Measurements from ENCODE around the gene PODN.

The PODN gene

GRCh38 chr1:53107570-53108322 is 45.7 kb downstream of the PODN start:
- TF ChIP-seq CTCF (IDR thresholded peaks at IDR 0.05; ENCODE audit: low read depth, low read length, missing control alignments) = no peak
- DNase-seq (ENCODE audit: low read depth) = no peak
- H3K4me3 ChIP-seq (ENCODE audit: low read depth, low read length) = no peak overlapping the region

- DNase-seq (ENCODE audit: low read depth) = no peak
- H3K4me3 ChIP-seq (ENCODE audit: low read depth, low read length) = no peak overlapping the region
- no peak for TF ChIP-seq CTCF (IDR thresholded peaks at IDR 0.05; ENCODE audit: low read depth, low read length, missing control alignments)
Measured at GRCh38 chr1:53108646-53109580, 46.9 kb downstream of the PODN start.

GRCh38 chr1:53110370-53111072 is 48.5 kb downstream of the PODN start:
- no peak overlapping the region for H3K4me3 ChIP-seq (ENCODE audit: low read depth, low read length)
- no peak for TF ChIP-seq CTCF (IDR thresholded peaks at IDR 0.05; ENCODE audit: low read depth, low read length, missing control alignments)
- no peak for DNase-seq (ENCODE audit: low read depth)

- no peak overlapping the region for H3K4me3 ChIP-seq (ENCODE audit: low read depth, low read length)
- no peak for TF ChIP-seq CTCF (IDR thresholded peaks at IDR 0.05; ENCODE audit: low read depth, low read length, missing control alignments)
- DNase-seq (ENCODE audit: low read depth) = no peak
Measured at GRCh38 chr1:53111073-53111556, 49.1 kb downstream of the PODN start.

GRCh38 chr1:53111693-53112092 is 49.7 kb downstream of the PODN start:
- DNase-seq (ENCODE audit: low read depth) = no peak
- TF ChIP-seq CTCF (IDR thresholded peaks at IDR 0.05; ENCODE audit: low read depth, low read length, missing control alignments) = no peak
- no peak overlapping the region for H3K4me3 ChIP-seq (ENCODE audit: low read depth, low read length)

- no peak overlapping the region for H3K4me3 ChIP-seq (ENCODE audit: low read depth, low read length)
- DNase-seq (ENCODE audit: low read depth) = no peak
- no peak for TF ChIP-seq CTCF (IDR thresholded peaks at IDR 0.05; ENCODE audit: low read depth, low read length, missing control alignments)
Measured at GRCh38 chr1:53112271-53112774, 50.3 kb downstream of the PODN start.
